Measurements from ENCODE around the gene EEF2.
A peak's percentile ranks its signal among the peaks of the same experiment; 100 is the strongest.
"Not testable (repeated sequence)": the region's sequence is repeated elsewhere in the genome, so short reads cannot be mapped to it uniquely, and the experiment has no call there.

EEF2 gene

GRCh38 chr19:4007836-4008539, 22.7 kb upstream of the EEF2 start:
- peak; percentile 51 for DNase-seq
- Histone ChIP-seq H3K27me3 (ENCODE audit: insufficient read depth, low read depth, severe bottlenecking) (no peaks in the 10 kb centered on the region), H3K9me3 (ENCODE audit: severe bottlenecking) (no peaks in the 10 kb centered on the region), H3K36me3 (peaks cover 24% of the 10 kb centered on the region), H3K27ac (peak overlapping the region; percentile 96), H3K4me3 (ENCODE audit: low read depth, low read length) (peak overlapping the region; percentile 70)
- TF ChIP-seq, protein P1, sequence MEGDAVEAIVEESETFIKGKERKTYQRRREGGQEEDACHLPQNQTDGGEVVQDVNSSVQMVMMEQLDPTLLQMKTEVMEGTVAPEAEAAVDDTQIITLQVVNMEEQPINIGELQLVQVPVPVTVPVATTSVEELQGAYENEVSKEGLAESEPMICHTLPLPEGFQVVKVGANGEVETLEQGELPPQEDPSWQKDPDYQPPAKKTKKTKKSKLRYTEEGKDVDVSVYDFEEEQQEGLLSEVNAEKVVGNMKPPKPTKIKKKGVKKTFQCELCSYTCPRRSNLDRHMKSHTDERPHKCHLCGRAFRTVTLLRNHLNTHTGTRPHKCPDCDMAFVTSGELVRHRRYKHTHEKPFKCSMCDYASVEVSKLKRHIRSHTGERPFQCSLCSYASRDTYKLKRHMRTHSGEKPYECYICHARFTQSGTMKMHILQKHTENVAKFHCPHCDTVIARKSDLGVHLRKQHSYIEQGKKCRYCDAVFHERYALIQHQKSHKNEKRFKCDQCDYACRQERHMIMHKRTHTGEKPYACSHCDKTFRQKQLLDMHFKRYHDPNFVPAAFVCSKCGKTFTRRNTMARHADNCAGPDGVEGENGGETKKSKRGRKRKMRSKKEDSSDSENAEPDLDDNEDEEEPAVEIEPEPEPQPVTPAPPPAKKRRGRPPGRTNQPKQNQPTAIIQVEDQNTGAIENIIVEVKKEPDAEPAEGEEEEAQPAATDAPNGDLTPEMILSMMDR (IDR thresholded peaks at IDR 0.05; ENCODE audit: low read depth, low read length), result no peak

GRCh38 chr19:4007021-4007835, 22.0 kb upstream of the EEF2 start, which contains the start of gene PIAS4:
PIAS4 (plus strand) TSS chr19:4007736; CDS start chr19:4007761, 25 bp downstream.
- Histone ChIP-seq H3K27me3 (ENCODE audit: insufficient read depth, low read depth, severe bottlenecking) (no peaks in the 10 kb centered on the region), H3K27ac (peak within 1 kb of the TSS; percentile 96), H3K36me3 (peaks cover 22% of the 10 kb centered on the region), H3K4me3 (ENCODE audit: low read depth, low read length) (peak within 1 kb of the TSS; percentile 76), H3K9me3 (ENCODE audit: severe bottlenecking) (no peaks in the 10 kb centered on the region)
- TF ChIP-seq, protein P1 (IDR thresholded peaks at IDR 0.05; ENCODE audit: low read depth, low read length), result 0 out of 2 replicates have a peak, but pooled peaks have one; percentile 3
- DNase-seq, result peak; percentile 96

DNA sequence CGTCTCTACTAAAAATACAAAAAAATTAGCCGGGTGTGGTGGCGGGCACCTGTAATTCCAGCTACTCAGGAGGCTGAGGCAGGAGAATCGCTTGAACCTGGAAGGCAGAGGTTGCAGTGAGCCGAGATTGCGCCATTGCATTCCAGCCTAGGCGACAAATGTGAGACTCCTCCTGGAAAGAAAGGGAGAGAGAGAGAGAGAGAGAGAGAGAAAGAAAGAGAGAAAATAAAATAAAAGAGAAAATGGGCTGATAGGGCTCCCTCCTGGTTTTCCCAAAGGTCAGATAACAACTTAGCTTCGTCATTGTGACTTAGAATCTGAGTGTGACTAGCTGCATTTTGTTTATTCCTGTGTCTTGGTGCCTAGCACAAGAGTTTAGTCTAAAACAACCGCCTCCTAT, 20.2 kb upstream of the EEF2 start:
- H3K27ac ChIP-seq; DNase-seq; H3K27me3 ChIP-seq (ENCODE audit: insufficient read depth, low read depth, severe bottlenecking): not testable (repeated sequence)

GRCh38 chr19:4000798-4001197, 15.5 kb upstream of the EEF2 start:
- H3K27ac ChIP-seq; H3K27me3 ChIP-seq (ENCODE audit: insufficient read depth, low read depth, severe bottlenecking); H3K4me3 ChIP-seq (ENCODE audit: low read depth, low read length): not testable (repeated sequence)

More for the DNA sequence above, 20.2 kb upstream of the EEF2 start:
- H3K4me3 ChIP-seq (ENCODE audit: low read depth, low read length); H3K9me3 ChIP-seq (ENCODE audit: severe bottlenecking): not testable (repeated sequence)
- peaks cover 12% of the 10 kb centered on the region for H3K36me3 ChIP-seq

GRCh38 chr19:3998667-3999412, 13.6 kb upstream of the EEF2 start:
- DNase-seq; H3K4me3 ChIP-seq (ENCODE audit: low read depth, low read length); H3K9me3 ChIP-seq (ENCODE audit: severe bottlenecking); H3K27me3 ChIP-seq (ENCODE audit: insufficient read depth, low read depth, severe bottlenecking); H3K36me3 ChIP-seq: not testable (repeated sequence)
- H3K27ac ChIP-seq, result peak overlapping the region; percentile 70

More at GRCh38 chr19:4000798-4001197, 15.5 kb upstream of the EEF2 start:
- H3K9me3 ChIP-seq (ENCODE audit: severe bottlenecking); DNase-seq; H3K36me3 ChIP-seq: not testable (repeated sequence)

GRCh38 chr19:3995607-3996006, 10.3 kb upstream of the EEF2 start:
- no peaks in the 10 kb centered on the region for H3K27me3 ChIP-seq (ENCODE audit: insufficient read depth, low read depth, severe bottlenecking)
- TF ChIP-seq, protein P1 (IDR thresholded peaks at IDR 0.05; ENCODE audit: low read depth, low read length), result no peak
- no peak overlapping the region for H3K4me3 ChIP-seq (ENCODE audit: low read depth, low read length)
- H3K9me3 ChIP-seq (ENCODE audit: severe bottlenecking), result peaks cover 2% of the 10 kb centered on the region
- no peak overlapping the region for H3K27ac ChIP-seq
- H3K36me3 ChIP-seq, result no peaks in the 10 kb centered on the region
- no peak for DNase-seq

- Histone ChIP-seq H3K4me3 (ENCODE audit: low read depth, low read length) (no peak overlapping the region), H3K27me3 (ENCODE audit: insufficient read depth, low read depth, severe bottlenecking) (no peaks in the 10 kb centered on the region), H3K9me3 (ENCODE audit: severe bottlenecking) (no peaks in the 10 kb centered on the region), H3K27ac (no peak overlapping the region), H3K36me3 (no peaks in the 10 kb centered on the region)
- TF ChIP-seq, protein P1 (IDR thresholded peaks at IDR 0.05; ENCODE audit: low read depth, low read length), result no peak
- no peak for DNase-seq
Measured at GRCh38 chr19:3990815-3991117, 5.5 kb upstream of the EEF2 start.

All from WERI-Rb-1 (cell line).